Endothelial cell of umbilical vein (primary cell): ENCODE results near the gene KIAA1755. TPM values are rescaled to one million over a fixed set of nuclear protein-coding genes. Genes with fewer than 3 reads are reported as not detected.

Experiments used
- BruUV-seq: library from RNA; stranded (reverse); fragments of 400-500 nt; replicated peaks from 2 replicates; lab custom pipeline; 2021; lab: Mats Ljungman, UMichigan
- CTCF ChIA-PET: fragments of 300-600, 350-600 bp; sonication (Branson Sonifier 250); formaldehyde crosslinking; loops from one replicate; lab custom pipeline; 2021; ENCODE audit warnings: antibody characterized with exemption, inconsistent platforms; lab: Charles Lee
- POLR2A ChIA-PET: fragments of 300-600, 350-600 bp; sonication (Branson Sonifier 250); formaldehyde crosslinking; loops from one replicate; lab custom pipeline; 2021; ENCODE audit warnings: antibody characterized with exemption, inconsistent platforms; lab: Charles Lee
- DNase-seq: peaks from one replicate; pipeline ENCODE4 v3.0.0-alpha.2; 2011; ENCODE audit warnings: low read depth, low spot score
- FAIRE-seq: peaks from 2 replicates; lab custom pipeline; 2011; peaks lifted over from hg19 to GRCh38; lab: Jason Lieb, UNC
- H2AFZ ChIP-seq: 2 replicates; pipeline ENCODE4 v1.6.0; 2012; ENCODE audit warnings: low read depth, low read length, control low read depth, inconsistent platforms
- H3K27ac ChIP-seq: 2 replicates; pipeline ENCODE4 v1.5.1; 2011; ENCODE audit warnings: low read depth, mild to moderate bottlenecking, control low read depth, low read length, moderate library complexity; ENCODE audit not compliant: insufficient read depth
- H3K27me3 ChIP-seq, 2 experiments: 2 replicates each; pipeline versions ENCODE4 v1.6.0 to v1.6.1; 2011; ENCODE audit warnings: low read length in 2 of 2, mixed read lengths in 1 of 2; ENCODE audit not compliant: control insufficient read depth in 2 of 2, insufficient read depth in 2 of 2
- H3K36me3 ChIP-seq, 2 experiments: 2 replicates in 1 of 2; 3 replicates in 1 of 2; pipeline ENCODE4 v1.5.1; 2011; ENCODE audit warnings: low read length in 2 of 2, mild to moderate bottlenecking in 1 of 2, moderate library complexity in 1 of 2; ENCODE audit not compliant: control insufficient read depth in 2 of 2, insufficient read depth in 2 of 2; ENCODE audit errors: extremely low read depth in 1 of 2
- H3K4me1 ChIP-seq: 3 replicates; pipeline ENCODE4 v1.5.1; 2011; ENCODE audit warnings: mild to moderate bottlenecking, low read length; ENCODE audit not compliant: control insufficient read depth, insufficient read depth; ENCODE audit errors: extremely low read depth
- H3K4me2 ChIP-seq: 2 replicates; pipeline ENCODE4 v1.6.1; 2011; ENCODE audit warnings: low read length, control low read depth, mixed read lengths; ENCODE audit not compliant: insufficient read depth
- H3K4me3 ChIP-seq, 3 experiments: fragments of 200-600 bp in 1 of 3; sonication (generic), shearing (Covaris generic) in 1 of 3; replicated peaks in 1 of 3; 2 replicates each; pipeline ENCODE4 v1.5.1; 2011 to 2016; ENCODE audit warnings: control low read depth in 3 of 3, low read length in 3 of 3, mild to moderate bottlenecking in 2 of 3, inconsistent platforms in 1 of 3, low read depth in 1 of 3, moderate library complexity in 1 of 3; ENCODE audit not compliant: insufficient read depth in 1 of 3
- H3K79me2 ChIP-seq: 2 replicates; pipeline ENCODE4 v1.6.0; 2012; ENCODE audit warnings: low read length, inconsistent platforms; ENCODE audit not compliant: control insufficient read depth, insufficient read depth
- H3K9ac ChIP-seq: replicated peaks from 2 replicates; pipeline ENCODE3; 2011; ENCODE audit warnings: low read length, control low read depth; ENCODE audit not compliant: insufficient read depth; ENCODE audit errors: extremely low read depth
- H3K9me1 ChIP-seq: replicated peaks from 3 replicates; pipeline ENCODE4 v1.6.0; 2011; ENCODE audit warnings: mild to moderate bottlenecking, low read length; ENCODE audit not compliant: control insufficient read depth, insufficient read depth; ENCODE audit errors: extremely low read depth
- H3K9me3 ChIP-seq: replicated peaks from 2 replicates; pipeline ENCODE4 v1.5.1; 2012; ENCODE audit warnings: low read length, inconsistent platforms; ENCODE audit not compliant: control insufficient read depth, insufficient read depth
- H4K20me1 ChIP-seq: replicated peaks from 2 replicates; pipeline ENCODE3; 2011; ENCODE audit warnings: mild to moderate bottlenecking, low read length; ENCODE audit not compliant: control insufficient read depth, insufficient read depth; ENCODE audit errors: extremely low read depth
- CTCF ChIP-seq, 2 donors: IDR thresholded peaks; 1 replicate in 1 of 2; 2 replicates in 1 of 2; pipeline ENCODE4 v1.5.1; 2011; ENCODE audit warnings: low read length in 2 of 2, mild to moderate bottlenecking in 2 of 2, moderate library complexity in 2 of 2, control low read depth in 1 of 2, inconsistent platforms in 1 of 2, low read depth in 1 of 2; ENCODE audit not compliant: insufficient read depth in 1 of 2; ENCODE audit errors: extremely low read depth in 1 of 2
- EZH2 ChIP-seq: IDR thresholded peaks from 2 replicates; pipeline ENCODE4 v1.6.1; 2012; ENCODE audit warnings: borderline replicate concordance, low read depth, mild to moderate bottlenecking, moderate library complexity, low read length, inconsistent platforms; ENCODE audit not compliant: severe bottlenecking
- FOS ChIP-seq: IDR thresholded peaks from 2 replicates; pipeline ENCODE4 v1.6.1; 2011; ENCODE audit warnings: mild to moderate bottlenecking, low read length, moderate library complexity, borderline replicate concordance; ENCODE audit not compliant: insufficient read depth
- GATA2 ChIP-seq: IDR thresholded peaks from 2 replicates; pipeline ENCODE4 v1.7.0; 2011; ENCODE audit warnings: low read depth, mild to moderate bottlenecking, moderate library complexity, mixed read lengths, low read length; ENCODE audit not compliant: insufficient read length, insufficient read depth
- JUN ChIP-seq: IDR thresholded peaks from 2 replicates; pipeline ENCODE4 v1.6.1; 2011; ENCODE audit warnings: borderline replicate concordance, low read depth; ENCODE audit not compliant: insufficient read length, insufficient read depth
- MAX ChIP-seq: IDR thresholded peaks from 2 replicates; pipeline ENCODE4 v1.6.1; 2011; ENCODE audit not compliant: insufficient read depth, insufficient read length
- MYC ChIP-seq: IDR thresholded peaks from one replicate; pipeline ENCODE4 v1.6.1; 2011; ENCODE audit warnings: mild to moderate bottlenecking, low read depth, low read length
- POLR2A ChIP-seq: IDR thresholded peaks from 2 replicates; pipeline ENCODE4 v1.6.1; 2012; ENCODE audit warnings: low read depth, mild to moderate bottlenecking, control low read depth, low read length
- POLR2AphosphoS5 ChIP-seq: IDR thresholded peaks from 2 replicates; pipeline ENCODE4 v1.6.1; 2012; ENCODE audit warnings: low read depth, mild to moderate bottlenecking, control low read depth, low read length, moderate library complexity; ENCODE audit not compliant: insufficient read depth
- dilution Hi-C: fragments of 300-500 bp; cut with MboI; formaldehyde crosslinking; loops from one replicate; pipeline ENCODE4 v1.15.0; 2019; ENCODE audit warnings: low sequenced_read_pairs; ENCODE audit not compliant: extremely low pct_ligation_motif_present
- intact Hi-C: fragments of 100-400 bp; cut with micrococcal nuclease; formaldehyde crosslinking; loops from one replicate; pipeline ENCODE4 v1.10.0; 2022
- polyA plus RNA-seq, 4 experiments: library from polyadenylated mRNA; depleted of rRNA in 3 of 4; stranded (reverse) in 3 of 4; unstranded in 1 of 4; fragments of >200 nt; gene quantifications; 2 replicates each; pipeline versions ENCODE4 v1.2.1 to v1.2.3, GENCODE V29; 2011 to 2012; ENCODE audit warnings: missing spikeins in 1 of 4
- total RNA-seq: library from RNA; stranded (reverse); gene quantifications from 2 replicates; pipeline ENCODE4 v1.2.3, GENCODE V29; 2021

The KIAA1755 gene
- total and polyA plus RNA-seq, 2 donors (not counting 3 experiments of a cell fraction or from before 2014, with no cell fraction given) = 0.36 to 0.51 TPM

GRCh38 chr20:38190166-38190565 lies 70.4 kb downstream of the KIAA1755 start:
- H3K9ac ChIP-seq = no peak overlapping the region
- no peaks in the 10 kb centered on the region for H3K36me3 ChIP-seq
- no peaks in the 10 kb centered on the region for H3K9me3 ChIP-seq
- CTCF ChIA-PET = interaction anchor here (1.3 to 3.2 kb wide), 3 partner anchors 13 to 31 kb away, joined by 4 to 11 read pairs (median 6); no protein-coding TSS in a partner anchor
- H3K4me3 ChIP-seq = no peak overlapping the region
- TF ChIP-seq EZH2 (no peak), FOS (no peak), MYC (no peak), POLR2AphosphoS5 (no peak), CTCF (IDR thresholded peaks at IDR 0.05; ENCODE audit: extremely low read depth in 1 of 2, insufficient read depth in 1 of 2, low read depth in 1 of 2, low read length in 2 of 2) (no peak), JUN (no peak), MAX (no peak), GATA2 (no peak), POLR2A (no peak)
- intact Hi-C loops (no loop called here), dilution Hi-C loops (no loop called here)
- POLR2A ChIA-PET = no interaction called here
- H3K27me3 ChIP-seq = no peaks in the 10 kb centered on the region
- H3K4me1 ChIP-seq = peaks cover 17% of the 10 kb centered on the region
- no peaks in the 10 kb centered on the region for H3K9me1 ChIP-seq
- BruUV-seq = no TSS peak
- H4K20me1 ChIP-seq = no peaks in the 10 kb centered on the region
- no peak overlapping the region for H3K4me2 ChIP-seq
- FAIRE-seq = no peak
- no peak for DNase-seq
- no peak overlapping the region for H3K27ac ChIP-seq
- H2AFZ ChIP-seq = no peak overlapping the region
- no peaks in the 10 kb centered on the region for H3K79me2 ChIP-seq
